Keratinocyte (primary cell): ENCODE results near the gene AZIN2. TPM values are rescaled to one million over a fixed set of nuclear protein-coding genes. Genes with fewer than 3 reads are reported as not detected.
A peak's percentile ranks its signal among the peaks of the same experiment; 100 is the strongest.

Source experiments
- DNase-seq: peaks from one replicate; pipeline ENCODE4 v3.0.0-alpha.2; 2011; ENCODE audit warnings: low read depth, missing footprints, low spot score
- FAIRE-seq: peaks from 2 replicates; lab custom pipeline; 2011; peaks lifted over from hg19 to GRCh38; lab: Jason Lieb, UNC
- H2AFZ ChIP-seq: 2 replicates; pipeline ENCODE4 v1.6.0; 2012; ENCODE audit warnings: low read length, control low read depth, inconsistent platforms; ENCODE audit not compliant: control insufficient read depth
- H3K27ac ChIP-seq: 2 replicates; pipeline ENCODE4 v1.5.1; 2011; ENCODE audit warnings: low read length; ENCODE audit not compliant: control insufficient read depth, insufficient read depth
- H3K27me3 ChIP-seq: 3 replicates; pipeline ENCODE4 v1.6.0; 2011; ENCODE audit warnings: low read length; ENCODE audit not compliant: control insufficient read depth, insufficient read depth; ENCODE audit errors: extremely low read depth
- H3K36me3 ChIP-seq, 2 experiments: 2 replicates in 1 of 2; 3 replicates in 1 of 2; pipeline ENCODE4 v1.5.1; 2011; ENCODE audit warnings: low read length in 2 of 2, mild to moderate bottlenecking in 1 of 2; ENCODE audit not compliant: control insufficient read depth in 2 of 2, insufficient read depth in 2 of 2; ENCODE audit errors: extremely low read depth in 1 of 2
- H3K4me1 ChIP-seq: 3 replicates; pipeline ENCODE4 v1.5.1; 2011; ENCODE audit warnings: low read length; ENCODE audit not compliant: control insufficient read depth, insufficient read depth; ENCODE audit errors: extremely low read depth
- H3K4me2 ChIP-seq: 3 replicates; pipeline ENCODE4 v1.6.0; 2011; ENCODE audit warnings: low read depth, low read length; ENCODE audit not compliant: control insufficient read depth, insufficient read depth; ENCODE audit errors: extremely low read depth
- H3K4me3 ChIP-seq, 3 experiments: fragments of 200-600 bp in 1 of 3; sonication (generic) in 1 of 3; 2 replicates in 2 of 3; 3 replicates in 1 of 3; pipeline ENCODE4 v1.5.1; 2011 to 2016; ENCODE audit warnings: low read length in 3 of 3, mild to moderate bottlenecking in 3 of 3, control low read depth in 2 of 3, inconsistent platforms in 1 of 3, low read depth in 1 of 3, mixed read lengths in 1 of 3, mixed run types in 1 of 3, moderate library complexity in 1 of 3; ENCODE audit not compliant: control insufficient read depth in 2 of 3, insufficient read depth in 2 of 3; ENCODE audit errors: extremely low read depth in 1 of 3
- H3K79me2 ChIP-seq: 2 replicates; pipeline ENCODE4 v1.6.0; 2012; ENCODE audit warnings: low read length; ENCODE audit not compliant: control insufficient read depth, insufficient read depth
- H3K9ac ChIP-seq: 3 replicates; pipeline ENCODE4 v1.6.0; 2011; ENCODE audit warnings: low read length; ENCODE audit not compliant: control insufficient read depth, insufficient read depth; ENCODE audit errors: extremely low read depth
- H3K9me1 ChIP-seq: 3 replicates; pipeline ENCODE4 v1.6.0; 2011; ENCODE audit warnings: low read length; ENCODE audit not compliant: control insufficient read depth, insufficient read depth; ENCODE audit errors: extremely low read depth
- H3K9me3 ChIP-seq: 2 replicates; pipeline ENCODE4 v1.5.1; 2012; ENCODE audit warnings: low read depth, low read length; ENCODE audit not compliant: control insufficient read depth
- H4K20me1 ChIP-seq: 3 replicates; pipeline ENCODE4 v1.6.0; 2011; ENCODE audit warnings: low read length; ENCODE audit not compliant: control insufficient read depth, insufficient read depth; ENCODE audit errors: extremely low read depth
- EZH2 ChIP-seq: IDR thresholded peaks from one replicate; pipeline ENCODE4 v1.6.1; 2012; ENCODE audit warnings: inconsistent platforms, mild to moderate bottlenecking, low read length, moderate library complexity
- dilution Hi-C: fragments of 300-500 bp; cut with MboI; formaldehyde crosslinking; loops from one replicate; pipeline ENCODE4 v1.7.0; 2020; ENCODE audit warnings: low sequenced_read_pairs; ENCODE audit not compliant: extremely low pct_ligation_motif_present
- polyA plus RNA-seq, 5 experiments: library from polyadenylated mRNA; depleted of rRNA in 3 of 5; stranded (reverse) in 3 of 5; stranded (forward) in 1 of 5; unstranded in 1 of 5; fragments of >200 nt; gene quantifications; 1 replicate in 1 of 5; 2 replicates in 3 of 5; 3 replicates in 1 of 5; pipeline versions ENCODE4 v1.2.1 to v1.2.3, GENCODE V29; 2011 to 2012; ENCODE audit warnings: missing spikeins in 2 of 5, low read depth in 1 of 5, low replicate concordance in 1 of 5
- TF ChIP-seq, protein P1 (sequence below), 3 experiments: IDR thresholded peaks in 1 of 3; conservative IDR thresholded peaks in 1 of 3; optimal IDR thresholded peaks in 1 of 3; 2 replicates in 2 of 3; 3 replicates in 1 of 3; pipeline versions ENCODE3 to v1.5.1; 2011; ENCODE audit warnings: low read length in 3 of 3, mild to moderate bottlenecking in 3 of 3, moderate library complexity in 2 of 3, control low read depth in 1 of 3, inconsistent platforms in 1 of 3; ENCODE audit not compliant: insufficient read depth in 2 of 3; ENCODE audit errors: extremely low read depth in 1 of 3

The AZIN2 gene
- polyA plus RNA-seq, 1 donor (not counting 4 experiments of a cell fraction or from before 2014, with no cell fraction given), result 6.7 TPM

DNA sequence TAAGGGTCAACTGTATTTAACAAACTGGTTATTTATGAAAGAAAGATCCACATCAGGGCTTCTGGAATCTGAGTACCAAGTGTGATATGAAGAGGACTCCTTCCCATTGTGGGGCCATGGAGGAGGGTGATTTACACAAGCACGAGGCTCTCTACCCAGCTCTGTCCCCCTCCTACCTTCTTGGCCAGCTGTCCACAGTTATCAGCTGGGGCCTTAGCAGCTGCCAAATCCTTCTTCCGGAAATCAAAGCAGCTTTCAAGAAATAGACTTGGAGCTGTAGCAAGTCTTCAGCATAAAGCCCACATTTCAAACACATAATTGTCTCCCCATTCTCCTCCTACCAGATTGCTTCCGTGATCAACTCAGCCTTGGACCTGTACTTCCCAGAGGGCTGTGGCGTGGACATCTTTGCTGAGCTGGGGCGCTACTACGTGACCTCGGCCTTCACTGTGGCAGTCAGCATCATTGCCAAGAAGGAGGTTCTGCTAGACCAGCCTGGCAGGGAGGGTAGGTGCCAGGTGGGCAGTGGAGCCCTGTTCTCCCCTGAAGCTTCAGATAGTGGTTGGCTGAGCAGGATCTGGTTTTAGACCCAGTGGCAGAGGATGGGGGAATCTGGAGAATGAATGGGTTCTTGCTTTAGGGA, 15.5 kb downstream of the AZIN2 start:
- Histone ChIP-seq H2AFZ (no peak overlapping the region), H3K9me3 (no peaks in the 10 kb centered on the region), H3K4me3 (no peak overlapping the region), H3K9ac (no peak overlapping the region), H3K27me3 (no peaks in the 10 kb centered on the region), H3K36me3 (peaks cover 4 to 7% of the 10 kb centered on the region in 2 experiments), H3K79me2 (no peaks in the 10 kb centered on the region), H3K27ac (no peak overlapping the region), H4K20me1 (no peaks in the 10 kb centered on the region), H3K4me1 (peaks cover 35% of the 10 kb centered on the region), H3K4me2 (no peak overlapping the region), H3K9me1 (no peaks in the 10 kb centered on the region)
- FAIRE-seq, result no peak
- TF ChIP-seq, protein P1, sequence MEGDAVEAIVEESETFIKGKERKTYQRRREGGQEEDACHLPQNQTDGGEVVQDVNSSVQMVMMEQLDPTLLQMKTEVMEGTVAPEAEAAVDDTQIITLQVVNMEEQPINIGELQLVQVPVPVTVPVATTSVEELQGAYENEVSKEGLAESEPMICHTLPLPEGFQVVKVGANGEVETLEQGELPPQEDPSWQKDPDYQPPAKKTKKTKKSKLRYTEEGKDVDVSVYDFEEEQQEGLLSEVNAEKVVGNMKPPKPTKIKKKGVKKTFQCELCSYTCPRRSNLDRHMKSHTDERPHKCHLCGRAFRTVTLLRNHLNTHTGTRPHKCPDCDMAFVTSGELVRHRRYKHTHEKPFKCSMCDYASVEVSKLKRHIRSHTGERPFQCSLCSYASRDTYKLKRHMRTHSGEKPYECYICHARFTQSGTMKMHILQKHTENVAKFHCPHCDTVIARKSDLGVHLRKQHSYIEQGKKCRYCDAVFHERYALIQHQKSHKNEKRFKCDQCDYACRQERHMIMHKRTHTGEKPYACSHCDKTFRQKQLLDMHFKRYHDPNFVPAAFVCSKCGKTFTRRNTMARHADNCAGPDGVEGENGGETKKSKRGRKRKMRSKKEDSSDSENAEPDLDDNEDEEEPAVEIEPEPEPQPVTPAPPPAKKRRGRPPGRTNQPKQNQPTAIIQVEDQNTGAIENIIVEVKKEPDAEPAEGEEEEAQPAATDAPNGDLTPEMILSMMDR (optimal IDR thresholded peaks at IDR 0.05 in 1 of 3, IDR thresholded peaks at IDR 0.05 in 1 of 3, conservative IDR thresholded peaks at IDR 0.05 in 1 of 3; ENCODE audit: extremely low read depth in 1 of 3, insufficient read depth in 2 of 3, low read length in 3 of 3), result no peak
- TF ChIP-seq EZH2, result no peak
- no peak for DNase-seq
- dilution Hi-C loops, result no loop called here

DNA sequence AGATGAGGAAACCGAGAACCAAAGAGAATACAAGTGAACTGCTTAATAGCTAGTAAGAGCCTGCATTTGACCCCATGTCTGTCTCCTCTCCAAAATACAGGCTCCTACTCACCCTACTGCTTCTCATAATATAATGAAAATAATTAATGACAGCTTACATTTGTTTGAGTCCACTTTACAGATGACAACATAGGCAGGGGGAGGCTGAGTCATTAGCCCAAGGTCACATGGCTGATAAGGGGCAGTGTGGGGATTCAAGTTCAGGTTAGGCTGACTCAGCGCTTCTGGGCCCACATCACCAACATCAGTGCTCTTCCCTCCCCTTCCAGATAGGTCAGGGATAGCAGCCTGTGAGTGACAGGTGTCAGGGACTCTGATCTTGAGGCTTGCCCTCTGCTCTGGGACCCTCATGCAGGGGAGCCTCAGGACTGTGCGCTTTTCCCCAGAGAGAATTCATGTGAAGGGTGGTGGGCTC, 16.2 kb downstream of the AZIN2 start:
- Histone ChIP-seq H3K79me2 (no peaks in the 10 kb centered on the region), H3K36me3 (peaks cover 9% of the 10 kb centered on the region in 2 experiments), H3K9ac (no peak overlapping the region), H3K4me2 (no peak overlapping the region), H3K9me3 (no peaks in the 10 kb centered on the region), H3K9me1 (no peaks in the 10 kb centered on the region), H3K27ac (no peak overlapping the region), H3K4me1 (peaks cover 35% of the 10 kb centered on the region), H4K20me1 (no peaks in the 10 kb centered on the region), H3K4me3 (no peak overlapping the region), H3K27me3 (no peaks in the 10 kb centered on the region), H2AFZ (no peak overlapping the region)
- dilution Hi-C loops, result no loop called here
- DNase-seq (no peak), FAIRE-seq (peak; percentile 61)
- TF ChIP-seq EZH2, result no peak
- TF ChIP-seq, protein P1 (optimal IDR thresholded peaks at IDR 0.05 in 1 of 3, IDR thresholded peaks at IDR 0.05 in 1 of 3, conservative IDR thresholded peaks at IDR 0.05 in 1 of 3; ENCODE audit: extremely low read depth in 1 of 3, insufficient read depth in 2 of 3, low read length in 3 of 3), result no peak
